Gastrocnemius medialis (tissue), 4 donors: ENCODE results near the gene PPP2R2C. TPM values are rescaled to one million over a fixed set of nuclear protein-coding genes. Genes with fewer than 3 reads are reported as not detected.

Source experiments
- ATAC-seq, 2 donors: fragments of 150-250 bp; one replicate each; pipeline ENCODE4 v1.9.1; 2016
- DNase-seq, 2 donors: peaks; one replicate each; pipeline ENCODE4 v3.0.0-alpha.2; 2019
- H3K27ac ChIP-seq, 4 donors: fragments of 200-600 bp; sonication (generic); 1 replicate in 1 of 4; 2 replicates in 3 of 4; pipeline ENCODE4 v1.5.1; 2016 to 2018; ENCODE audit warnings: mild to moderate bottlenecking in 2 of 4, moderate library complexity in 1 of 4
- H3K27me3 ChIP-seq, 3 donors: fragments of 200-600 bp; sonication (generic) in 2 of 3; 1 replicate in 1 of 3; 2 replicates in 2 of 3; pipeline versions ENCODE4 v1.5.1 to v1.6.0; 2016 to 2019; ENCODE audit warnings: mild to moderate bottlenecking in 1 of 3, moderate library complexity in 1 of 3
- H3K36me3 ChIP-seq, 2 donors: fragments of 200-600 bp; sonication (generic) in 1 of 2; one replicate each; pipeline ENCODE4 v1.5.1; 2017 to 2018
- H3K4me1 ChIP-seq, 2 donors: fragments of 200-600 bp; sonication (generic) in 1 of 2; one replicate each; pipeline ENCODE4 v1.5.1; 2016 to 2017; ENCODE audit warnings: mild to moderate bottlenecking in 2 of 2
- H3K4me3 ChIP-seq, 4 donors: fragments of 200-600 bp; sonication (generic) in 3 of 4; 1 replicate in 1 of 4; 2 replicates in 3 of 4; pipeline ENCODE4 v1.5.1; 2016 to 2019; ENCODE audit warnings: mild to moderate bottlenecking in 2 of 4
- H3K9me3 ChIP-seq, 3 donors: fragments of 200-600 bp; sonication (generic) in 2 of 3; 1 replicate in 1 of 3; 2 replicates in 2 of 3; pipeline ENCODE4 v1.5.1; 2016 to 2019
- POLR2A ChIP-seq, 2 donors: fragments of 450-650 bp; IDR thresholded peaks; one replicate each; pipeline ENCODE4 v1.6.1; 2017; ENCODE audit warnings: antibody characterized with exemption in 2 of 2, mild to moderate bottlenecking in 2 of 2, moderate library complexity in 2 of 2
- in situ Hi-C, 4 donors: fragments of 200-750 bp; cut with MboI; loops; one replicate each; pipeline versions ENCODE4 v1.15.0 to v1.8.0; 2017; ENCODE audit warnings: low sequenced_read_pairs in 4 of 4
- intact Hi-C: fragments of 100-400 bp; cut with DNase I; formaldehyde crosslinking; loops from one replicate; pipeline ENCODE4 v1.15.1; 2023; ENCODE audit warnings: low total_unique reads
- total RNA-seq, 4 donors: library from RNA; depleted of rRNA; stranded (reverse); fragments of >200 nt; gene quantifications; one replicate each; pipeline versions ENCODE4 v1.1.0 to v1.2.3, GENCODE V29; 2016
- TF ChIP-seq, protein P1 (sequence below), 5 experiments: fragments of 450-650 bp in 3 of 5; fragments of 200-600 bp in 2 of 5; sonication (generic) in 2 of 5; IDR thresholded peaks in 4 of 5; conservative IDR thresholded peaks in 1 of 5; 1 replicate in 4 of 5; 2 replicates in 1 of 5; pipeline ENCODE4 v1.5.1; 2016 to 2019; ENCODE audit warnings: antibody characterized with exemption in 5 of 5, mild to moderate bottlenecking in 3 of 5, moderate library complexity in 3 of 5

Gene PPP2R2C
- total RNA-seq, 4 donors from 2014 or later, result 0.44 to 2.7 (median 0.62) TPM

DNA sequence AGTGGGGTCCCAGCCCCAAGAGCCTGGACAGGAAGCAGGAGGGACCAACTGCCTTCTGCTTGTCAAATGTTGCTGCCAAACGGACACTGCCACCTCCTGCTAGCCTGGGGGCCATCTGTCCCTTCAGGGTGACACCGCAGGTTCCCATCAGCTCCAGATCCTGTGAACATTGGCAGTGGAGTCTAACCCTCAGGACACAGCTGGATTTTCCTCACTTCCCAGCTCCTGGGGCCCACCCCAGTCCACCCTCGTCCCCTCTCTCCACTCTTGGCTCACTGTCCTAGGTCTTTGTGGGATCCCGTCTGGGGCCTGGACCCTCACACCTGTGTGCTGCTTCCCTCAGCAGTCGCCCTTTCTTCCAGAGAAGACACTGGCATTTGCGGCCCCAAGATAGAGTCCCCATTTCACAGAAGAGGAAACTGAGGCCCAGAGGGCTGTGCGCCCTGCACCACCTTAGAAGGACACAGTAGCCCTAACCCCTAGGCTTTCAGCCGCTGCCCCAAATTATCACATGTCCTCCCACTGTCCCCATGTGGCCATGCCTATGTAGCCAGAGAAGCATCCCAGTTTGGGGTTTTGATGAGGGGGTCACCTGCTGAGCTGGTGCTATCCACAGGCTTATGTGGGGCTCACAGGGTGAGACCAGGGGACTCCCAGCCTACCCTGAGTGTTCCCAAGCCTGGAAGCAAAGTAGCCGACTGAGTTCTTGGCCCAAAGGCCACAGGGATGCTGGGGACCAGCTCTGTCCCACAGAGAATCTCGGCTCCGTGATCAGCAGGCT is 20.1 kb downstream of the PPP2R2C start:
- in situ Hi-C loops, result no loop called here
- no peaks in the 10 kb centered on the region for H3K9me3 ChIP-seq
- peaks cover 0 to 7% (median 3%) of the 10 kb centered on the region in 3 donors for H3K27me3 ChIP-seq
- H3K4me1 ChIP-seq, result no peaks in the 10 kb centered on the region
- no peaks in the 10 kb centered on the region for H3K36me3 ChIP-seq
- H3K4me3 ChIP-seq, result no peak overlapping the region
- intact Hi-C loops, result no loop called here
- no peak overlapping the region for H3K27ac ChIP-seq
- DNase-seq, result no peak
- no peak for ATAC-seq
- TF ChIP-seq POLR2A (IDR thresholded peaks at IDR 0.05), result no peak
- TF ChIP-seq, protein P1, sequence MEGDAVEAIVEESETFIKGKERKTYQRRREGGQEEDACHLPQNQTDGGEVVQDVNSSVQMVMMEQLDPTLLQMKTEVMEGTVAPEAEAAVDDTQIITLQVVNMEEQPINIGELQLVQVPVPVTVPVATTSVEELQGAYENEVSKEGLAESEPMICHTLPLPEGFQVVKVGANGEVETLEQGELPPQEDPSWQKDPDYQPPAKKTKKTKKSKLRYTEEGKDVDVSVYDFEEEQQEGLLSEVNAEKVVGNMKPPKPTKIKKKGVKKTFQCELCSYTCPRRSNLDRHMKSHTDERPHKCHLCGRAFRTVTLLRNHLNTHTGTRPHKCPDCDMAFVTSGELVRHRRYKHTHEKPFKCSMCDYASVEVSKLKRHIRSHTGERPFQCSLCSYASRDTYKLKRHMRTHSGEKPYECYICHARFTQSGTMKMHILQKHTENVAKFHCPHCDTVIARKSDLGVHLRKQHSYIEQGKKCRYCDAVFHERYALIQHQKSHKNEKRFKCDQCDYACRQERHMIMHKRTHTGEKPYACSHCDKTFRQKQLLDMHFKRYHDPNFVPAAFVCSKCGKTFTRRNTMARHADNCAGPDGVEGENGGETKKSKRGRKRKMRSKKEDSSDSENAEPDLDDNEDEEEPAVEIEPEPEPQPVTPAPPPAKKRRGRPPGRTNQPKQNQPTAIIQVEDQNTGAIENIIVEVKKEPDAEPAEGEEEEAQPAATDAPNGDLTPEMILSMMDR (IDR thresholded peaks at IDR 0.05 in 4 of 5, conservative IDR thresholded peaks at IDR 0.05 in 1 of 5), result no peak

DNA sequence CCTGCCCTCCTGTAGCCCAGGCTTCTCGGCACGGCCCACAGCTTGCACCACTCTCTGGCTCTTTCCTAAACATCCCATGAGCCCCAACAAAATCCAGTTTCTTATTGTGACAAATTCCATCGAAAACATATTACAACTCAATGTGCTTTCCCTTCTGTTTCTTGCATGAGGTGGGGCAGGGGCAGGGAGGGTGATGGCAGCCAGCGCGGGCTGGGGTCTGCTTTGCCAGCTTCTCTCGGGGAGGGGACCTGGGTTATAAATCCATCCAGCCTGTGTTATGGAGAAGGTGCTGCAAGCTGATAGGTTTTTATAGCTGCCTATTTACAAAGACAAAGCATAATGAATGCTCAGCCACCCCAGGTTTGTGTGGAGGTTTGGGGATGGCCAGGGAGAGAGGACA is 21.1 kb downstream of the PPP2R2C start:
- H3K36me3 ChIP-seq, result no peaks in the 10 kb centered on the region
- peaks cover 0 to 7% (median 3%) of the 10 kb centered on the region in 3 donors for H3K27me3 ChIP-seq
- no peak overlapping the region for H3K27ac ChIP-seq
- no peak for TF ChIP-seq POLR2A (IDR thresholded peaks at IDR 0.05)
- TF ChIP-seq, protein P1 (IDR thresholded peaks at IDR 0.05 in 4 of 5, conservative IDR thresholded peaks at IDR 0.05 in 1 of 5), result no peak
- H3K9me3 ChIP-seq, result no peaks in the 10 kb centered on the region
- ATAC-seq, result no peak
- intact Hi-C loops, result no loop called here
- no peak for DNase-seq
- in situ Hi-C loops, result no loop called here
- no peak overlapping the region for H3K4me3 ChIP-seq
- no peaks in the 10 kb centered on the region for H3K4me1 ChIP-seq

DNA sequence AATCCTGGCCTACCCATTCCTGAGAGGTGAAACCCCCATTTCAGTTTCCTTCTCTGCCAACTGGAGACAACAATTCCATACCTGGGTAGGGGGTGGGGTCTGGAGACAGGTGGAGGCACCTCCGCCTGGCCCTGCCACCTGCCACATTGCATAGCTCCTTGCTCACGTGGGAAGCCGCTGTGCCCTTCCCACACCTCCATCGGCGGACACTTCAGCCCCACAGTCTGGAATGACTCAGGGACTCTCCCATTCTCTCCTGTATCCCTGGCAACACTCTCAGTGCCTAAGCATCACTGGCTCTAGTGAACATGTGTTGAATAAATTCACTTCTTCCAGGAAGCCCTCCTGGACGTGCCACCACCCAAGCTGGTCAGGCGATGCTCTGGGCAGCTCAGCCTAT is 21.7 kb downstream of the PPP2R2C start:
- no peaks in the 10 kb centered on the region for H3K9me3 ChIP-seq
- H3K36me3 ChIP-seq, result no peaks in the 10 kb centered on the region
- ATAC-seq (no peak), DNase-seq (no peak)
- H3K4me1 ChIP-seq, result no peaks in the 10 kb centered on the region
- no peak overlapping the region for H3K4me3 ChIP-seq
- TF ChIP-seq, protein P1 (IDR thresholded peaks at IDR 0.05 in 4 of 5, conservative IDR thresholded peaks at IDR 0.05 in 1 of 5), result no peak
- no peak for TF ChIP-seq POLR2A (IDR thresholded peaks at IDR 0.05)
- H3K27ac ChIP-seq, result no peak overlapping the region
- peaks cover 3 to 7% (median 3%) of the 10 kb centered on the region in 3 donors for H3K27me3 ChIP-seq
- in situ Hi-C loops, result no loop called here
- intact Hi-C loops, result no loop called here

DNA sequence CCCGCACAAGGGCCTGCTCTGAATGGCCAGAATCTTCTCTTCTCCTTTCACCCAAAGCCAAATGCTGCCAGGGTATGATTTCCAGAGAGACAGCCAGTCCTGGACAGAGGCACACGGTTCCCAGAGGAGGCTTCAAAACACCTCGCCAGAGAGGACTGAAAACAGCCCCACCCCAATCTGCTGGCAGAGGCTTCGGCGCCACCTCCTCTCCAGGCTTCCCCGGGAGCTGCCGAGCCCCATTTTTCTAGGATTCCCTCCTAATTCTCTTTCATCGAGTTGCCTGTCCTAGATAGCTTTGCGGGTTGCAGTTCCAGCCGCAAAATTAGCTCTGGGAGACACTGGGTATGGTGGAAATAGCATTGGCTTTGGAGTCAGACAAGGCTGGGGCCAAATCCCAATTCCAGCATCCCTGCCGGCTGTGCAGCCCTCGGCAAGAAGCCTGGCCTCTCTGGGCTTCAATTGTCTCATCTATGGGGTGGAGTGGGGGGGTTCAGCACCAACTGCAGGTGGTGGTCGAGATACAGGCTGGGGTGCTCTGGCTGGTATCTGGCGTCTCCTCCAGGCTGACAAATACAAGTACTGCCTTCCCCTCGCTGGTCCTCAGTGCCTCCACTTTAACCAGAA is 22.6 kb downstream of the PPP2R2C start:
- no peak overlapping the region for H3K4me3 ChIP-seq
- TF ChIP-seq, protein P1 (IDR thresholded peaks at IDR 0.05 in 4 of 5, conservative IDR thresholded peaks at IDR 0.05 in 1 of 5), result no peak
- TF ChIP-seq POLR2A (IDR thresholded peaks at IDR 0.05), result no peak
- no peaks in the 10 kb centered on the region for H3K4me1 ChIP-seq
- intact Hi-C loops (no loop called here), in situ Hi-C loops (no loop called here)
- H3K36me3 ChIP-seq, result no peaks in the 10 kb centered on the region
- no peak for DNase-seq
- H3K27me3 ChIP-seq, result peaks cover 3 to 8% (median 7%) of the 10 kb centered on the region in 3 donors
- H3K27ac ChIP-seq, result no peak overlapping the region
- ATAC-seq, result no peak
- no peaks in the 10 kb centered on the region for H3K9me3 ChIP-seq
